OCI-LY1 (cell line): ENCODE measurements around the gene ZNF460.

Source experiments
- CTCF ChIP-seq: fragments of 200-600 bp; sonication (generic), shearing (Covaris generic); IDR thresholded peaks from 2 replicates; pipeline ENCODE4 v1.5.1; 2017; ENCODE audit warnings: mild to moderate bottlenecking, antibody characterized with exemption, low read length, moderate library complexity, mixed read lengths
- EZH2 ChIP-seq: fragments of 200-600 bp; sonication (generic), shearing (Covaris generic); IDR thresholded peaks from 2 replicates; pipeline ENCODE4 v1.8.0; 2017; ENCODE audit warnings: borderline replicate concordance, mixed run types, mild to moderate bottlenecking, antibody characterized with exemption, low read length, moderate library complexity, mixed read lengths

GRCh38 chr19:57248646-57249045 is 31.6 kb upstream of the ZNF460 start:
- TF ChIP-seq CTCF (no peak), EZH2 (no peak)
